GM21423 (cell line): ENCODE measurements around the gene RIPK1.

ENCODE experiments used
- ATAC-seq: cut with Tn5 transposase; IDR thresholded peaks from one replicate; pipeline ENCODE4 v1.9.1; 2021; ENCODE audit warnings: mild to moderate bottlenecking, moderate library complexity; ENCODE audit not compliant: unreplicated experiment

Gene RIPK1

DNA sequence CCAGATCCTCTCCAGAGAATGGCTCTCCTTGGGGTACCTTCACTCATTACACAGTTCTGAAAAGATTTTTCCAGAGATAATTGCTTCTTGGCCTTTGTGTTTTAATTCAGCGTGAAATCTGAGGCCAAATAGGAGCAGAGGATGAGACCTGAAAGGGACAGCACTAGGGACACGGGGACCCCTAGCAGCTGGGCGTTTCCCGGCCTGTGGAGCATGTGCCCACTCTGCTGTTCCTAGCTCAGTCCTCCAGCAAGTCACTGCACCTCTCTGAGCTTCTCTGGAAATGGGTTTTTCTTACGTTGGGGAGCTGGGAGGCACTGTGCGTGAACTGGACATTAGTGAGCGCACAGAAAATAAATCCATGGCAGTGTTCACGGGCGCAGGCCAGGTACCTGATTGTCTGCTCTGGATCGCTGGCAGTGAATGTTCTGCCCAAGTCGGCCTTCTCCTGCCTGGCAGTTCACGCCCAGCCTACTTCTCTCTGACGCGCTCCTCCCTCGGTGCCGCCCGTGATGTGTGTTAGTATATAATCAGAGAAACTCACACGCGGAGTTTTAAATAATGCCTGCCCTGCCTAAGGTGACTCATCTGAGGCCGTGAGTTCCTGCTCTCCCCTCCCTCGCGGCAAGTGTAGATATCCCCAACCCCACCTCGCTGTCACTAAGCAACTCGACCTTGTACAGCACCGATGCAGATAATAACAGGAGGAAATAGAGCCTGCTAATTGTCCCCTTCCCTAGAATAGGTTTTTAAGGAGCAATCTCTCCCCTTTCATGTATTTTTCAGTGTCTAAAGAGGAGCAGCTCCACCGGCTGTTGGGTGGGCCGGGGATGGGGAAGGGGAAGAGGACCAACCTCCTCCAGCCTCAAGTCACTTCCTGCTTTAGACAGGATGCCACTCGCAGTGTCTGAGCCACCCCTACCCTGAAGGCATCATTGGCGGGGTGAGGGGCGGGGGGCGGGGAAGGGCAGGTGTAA lies 91.8 kb downstream of the RIPK1 start:
- no peak for ATAC-seq

DNA sequence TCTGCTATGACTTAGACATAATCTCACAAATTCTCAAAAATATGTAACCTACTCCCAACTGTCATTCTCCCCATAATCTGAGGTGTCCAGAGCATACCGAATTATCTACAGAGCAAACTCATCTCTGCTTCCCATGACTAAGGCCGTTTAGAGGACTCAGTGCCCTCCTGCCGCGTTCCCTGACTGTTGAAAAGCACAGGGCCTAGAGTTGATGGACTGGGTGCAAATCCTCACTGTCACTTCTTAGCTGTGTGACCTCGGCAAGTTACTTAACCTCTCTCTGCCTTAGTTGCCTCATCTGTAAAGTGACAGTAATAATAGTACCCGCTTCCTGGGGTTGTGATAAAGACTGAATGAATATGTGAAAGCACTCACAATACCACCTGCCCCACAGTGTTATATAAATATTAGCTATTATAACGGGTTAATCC lies 93.8 kb downstream of the RIPK1 start:
- ATAC-seq, result no peak

DNA sequence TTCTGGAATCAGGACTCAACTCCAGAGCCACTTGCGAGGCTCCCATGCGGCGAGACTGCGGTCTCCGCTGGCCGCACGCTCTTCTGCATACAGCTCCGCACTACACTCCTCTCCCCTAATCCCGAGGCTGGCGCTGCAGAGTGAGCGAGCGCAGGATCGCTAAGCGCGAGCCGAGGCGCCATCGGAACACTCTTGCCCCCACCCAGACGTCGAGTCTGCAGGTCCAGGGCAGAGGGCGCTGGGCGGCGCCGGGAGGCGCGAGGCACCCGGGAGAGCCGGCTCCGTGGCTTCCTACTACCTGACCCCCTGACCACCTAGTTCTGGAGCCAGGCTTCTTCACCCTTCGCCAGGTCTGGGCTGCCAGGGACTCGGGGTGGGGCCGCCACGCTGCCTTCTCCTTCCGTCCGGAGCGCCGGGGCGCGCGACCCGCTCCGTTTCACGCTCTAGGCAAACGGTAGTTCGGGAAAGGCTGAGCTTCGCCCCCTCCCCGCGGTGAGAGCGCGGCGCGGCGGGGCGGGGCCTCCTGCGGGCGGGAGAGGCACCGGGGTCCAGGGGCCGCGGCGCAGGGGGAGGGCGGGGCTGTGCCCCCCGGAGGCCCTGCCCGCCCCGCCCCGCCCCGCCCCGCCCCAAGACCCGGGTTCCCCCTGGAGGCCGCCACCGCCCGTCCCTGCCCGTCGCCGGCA lies 94.4 kb downstream of the RIPK1 start:
- ATAC-seq, result peak; percentile 67

DNA sequence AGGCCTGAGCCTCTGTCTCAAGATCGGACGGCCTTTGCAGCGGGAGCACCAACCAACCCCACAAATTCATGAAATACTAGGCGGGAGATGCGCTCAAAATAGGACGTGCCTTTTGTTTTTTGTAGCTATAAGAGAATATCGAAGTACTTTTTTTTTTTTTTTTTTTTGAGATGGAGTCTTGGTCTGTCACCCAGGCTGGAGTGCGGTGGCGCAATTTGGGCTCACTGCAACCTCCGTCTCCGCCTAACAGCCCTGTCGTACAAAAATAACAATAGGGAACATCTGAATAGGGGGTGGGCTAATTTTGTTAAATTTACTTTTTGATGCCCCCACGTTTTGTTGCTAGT lies 94.9 kb downstream of the RIPK1 start:
- no peak for ATAC-seq

DNA sequence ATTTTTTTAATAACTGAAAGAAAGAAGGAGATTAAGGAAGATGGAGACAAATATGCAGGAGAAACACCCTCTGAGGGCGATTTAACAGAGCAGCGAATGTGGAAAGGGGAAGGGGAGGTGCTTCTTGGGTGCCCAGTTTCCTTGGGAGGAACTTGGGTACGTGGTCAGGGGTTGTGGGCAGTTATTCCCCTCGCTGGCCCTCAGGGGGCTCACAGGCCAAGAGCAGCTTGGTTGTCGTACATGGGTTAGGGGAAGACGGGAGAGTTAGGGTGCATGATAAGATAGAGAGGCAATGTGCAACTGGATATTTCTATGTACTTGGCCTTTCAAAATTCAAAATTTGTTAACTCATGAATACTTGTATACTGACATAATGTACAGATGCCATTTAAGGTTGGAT lies 96.1 kb downstream of the RIPK1 start:
- ATAC-seq, result no peak
